HG02798 (cell line): ENCODE results near the gene SCN9A.
"Not testable (repeated sequence)": the region's sequence is repeated elsewhere in the genome, so short reads cannot be mapped to it uniquely, and the experiment has no call there.

Experiments
- ATAC-seq: cut with Tn5 transposase; IDR thresholded peaks from one replicate; pipeline ENCODE4 v1.9.1; 2021; ENCODE audit warnings: mild to moderate bottlenecking; ENCODE audit not compliant: unreplicated experiment, poor library complexity

Gene SCN9A

DNA sequence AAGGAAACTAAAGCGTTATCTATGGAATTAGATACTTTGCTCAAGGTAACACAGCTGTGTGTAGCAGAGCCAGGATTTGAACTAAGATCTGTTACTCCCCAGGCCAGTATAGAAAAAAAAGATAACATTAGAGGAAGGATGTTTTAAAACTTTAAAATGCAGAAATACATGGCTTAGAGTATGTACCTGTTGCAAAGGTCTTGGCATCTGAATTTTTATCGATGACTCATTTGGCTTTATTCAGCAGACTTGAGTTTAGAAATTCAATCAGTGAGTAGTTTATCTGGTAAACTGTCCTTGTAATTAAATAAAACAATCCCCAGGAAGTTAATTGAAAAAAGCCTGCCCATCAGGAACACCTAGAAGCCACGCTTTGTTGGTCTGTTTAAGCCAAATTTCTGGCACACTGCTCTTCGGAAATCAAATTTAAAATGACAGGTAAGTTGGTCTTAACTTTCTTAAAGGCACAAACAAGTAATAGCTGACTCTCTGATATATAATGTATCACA, 36.9 kb downstream of the SCN9A start:
- no peak for ATAC-seq

DNA sequence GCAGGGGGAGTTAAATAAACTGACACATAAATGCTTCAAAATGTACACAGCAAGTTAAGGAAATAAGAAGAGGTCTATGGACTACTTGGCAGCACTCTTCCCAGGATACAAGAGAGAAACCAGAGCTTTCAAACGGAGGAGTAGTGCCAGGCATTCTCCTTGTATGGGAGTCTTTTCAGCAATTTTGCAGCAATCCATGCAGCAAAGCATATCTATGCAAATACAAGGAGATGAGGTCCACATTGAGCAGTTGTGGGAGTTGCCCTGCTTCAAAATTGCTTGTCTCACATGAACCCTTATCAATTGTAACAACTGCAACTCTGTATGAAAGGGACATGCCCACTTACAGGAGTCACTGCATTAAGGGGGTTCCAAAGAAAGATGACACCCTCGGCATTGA, 37.8 kb downstream of the SCN9A start:
- ATAC-seq, result no peak

DNA sequence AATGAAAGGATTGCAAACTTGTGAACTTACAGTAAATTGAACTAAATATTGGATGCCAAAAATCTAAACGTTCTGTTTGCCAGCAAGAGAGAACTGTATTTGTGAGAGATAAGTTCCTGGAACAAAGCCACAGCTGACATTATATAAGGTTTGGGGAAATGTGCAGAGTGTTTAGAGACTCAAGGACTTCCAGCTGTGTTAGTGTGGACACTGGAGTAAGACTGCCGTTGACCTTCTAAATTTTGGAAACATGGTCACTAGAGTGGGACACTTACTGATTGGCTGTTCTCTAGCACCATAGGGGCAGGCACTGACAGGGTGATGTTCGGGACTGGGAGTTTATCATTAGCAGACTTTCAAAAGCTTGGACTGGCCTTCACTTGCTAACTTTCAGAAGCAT, 40.5 kb downstream of the SCN9A start:
- no peak for ATAC-seq

DNA sequence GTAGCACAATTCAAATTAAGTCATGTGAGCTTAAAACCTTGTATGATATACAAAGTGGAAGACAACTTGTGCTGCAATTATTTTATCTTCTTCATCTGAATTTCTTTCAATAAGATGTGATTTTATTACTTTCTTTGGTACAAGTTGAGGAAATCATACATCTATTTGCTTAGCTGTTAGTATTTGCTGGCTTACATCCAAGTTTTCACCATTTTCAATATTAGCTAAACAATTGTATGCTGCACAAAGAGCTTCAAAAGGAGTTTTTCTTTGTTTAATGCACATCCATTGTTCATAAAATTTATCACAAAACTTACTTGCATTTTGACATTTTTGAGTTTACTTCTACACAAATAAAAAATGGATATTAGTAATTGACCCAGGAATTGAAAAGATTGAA, 40.9 kb downstream of the SCN9A start:
- no peak for ATAC-seq

DNA sequence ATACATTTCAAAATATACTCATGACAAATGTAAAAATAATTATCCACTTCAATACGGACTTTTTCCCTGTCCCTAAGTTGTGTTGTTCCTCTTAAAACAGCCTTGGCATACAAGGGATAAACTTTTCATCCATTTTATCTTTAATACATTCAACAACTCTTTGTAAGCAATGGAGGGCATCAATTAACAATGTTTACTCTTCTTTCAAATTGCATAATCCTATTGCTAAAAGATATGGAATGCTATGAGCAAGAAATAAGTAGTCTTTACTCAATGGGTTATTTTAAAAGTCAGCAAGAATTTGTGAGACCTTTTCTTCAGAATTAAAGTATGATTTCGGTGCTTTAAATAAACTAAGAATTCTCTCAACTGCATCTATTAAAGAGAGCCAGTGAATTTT, 41.9 kb downstream of the SCN9A start:
- ATAC-seq, result no peak

DNA sequence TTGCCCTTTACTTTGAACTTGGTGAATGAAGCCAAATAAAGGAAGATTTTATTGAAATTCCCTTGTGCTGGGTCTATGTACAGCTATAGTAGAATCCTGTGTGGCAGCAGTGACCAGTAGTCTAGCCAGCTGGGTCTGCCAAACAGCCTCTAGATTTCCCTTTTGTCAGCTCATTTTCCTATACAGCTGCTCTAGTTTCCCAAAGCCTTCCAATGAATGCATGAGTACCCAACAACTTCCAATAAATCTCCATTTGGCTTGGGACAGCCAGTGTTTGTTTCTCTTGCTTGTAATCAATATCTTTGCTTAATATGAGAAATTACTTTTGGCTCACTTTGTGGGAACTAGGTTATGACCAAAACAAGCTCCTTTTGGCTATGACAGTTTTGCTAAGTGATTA, 43.6 kb downstream of the SCN9A start:
- ATAC-seq, result no peak

DNA sequence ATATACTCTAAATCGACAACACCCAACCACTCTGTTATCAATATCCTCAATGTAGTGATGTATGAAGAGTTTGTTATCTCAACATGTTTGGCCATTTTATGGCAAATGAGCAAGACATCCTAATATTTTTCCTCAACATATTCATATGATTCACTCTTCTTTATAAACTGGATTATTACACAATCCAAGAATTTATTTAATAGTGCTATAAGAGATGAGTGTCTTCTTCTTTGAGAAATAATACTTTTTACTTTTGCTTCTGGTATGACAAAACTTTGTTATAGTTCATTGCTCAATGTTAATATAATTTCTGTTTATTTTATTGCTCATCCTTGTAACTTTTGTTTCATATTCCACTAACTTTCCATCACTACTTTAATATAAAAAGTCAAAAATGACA, 44.3 kb downstream of the SCN9A start:
- ATAC-seq, result no peak

DNA sequence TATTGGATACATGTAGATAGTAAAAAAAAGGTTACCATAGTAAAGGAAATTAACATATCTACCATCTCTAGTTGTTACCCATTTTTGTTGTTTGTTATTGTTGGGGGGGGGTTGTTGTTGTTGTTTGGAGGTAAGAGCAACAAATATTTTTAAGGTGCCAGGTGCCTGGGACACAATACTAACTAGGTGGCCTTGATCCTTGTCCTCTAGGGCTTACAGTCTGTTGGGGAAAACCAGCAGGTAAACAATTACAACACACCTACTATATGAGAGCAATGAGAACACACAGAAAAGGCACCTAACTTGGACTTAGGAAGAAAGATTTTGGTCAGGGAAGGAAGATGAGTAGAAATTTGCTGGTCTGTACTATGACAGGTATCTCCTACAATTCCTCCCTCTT, 46.3 kb downstream of the SCN9A start:
- no peak for ATAC-seq

DNA sequence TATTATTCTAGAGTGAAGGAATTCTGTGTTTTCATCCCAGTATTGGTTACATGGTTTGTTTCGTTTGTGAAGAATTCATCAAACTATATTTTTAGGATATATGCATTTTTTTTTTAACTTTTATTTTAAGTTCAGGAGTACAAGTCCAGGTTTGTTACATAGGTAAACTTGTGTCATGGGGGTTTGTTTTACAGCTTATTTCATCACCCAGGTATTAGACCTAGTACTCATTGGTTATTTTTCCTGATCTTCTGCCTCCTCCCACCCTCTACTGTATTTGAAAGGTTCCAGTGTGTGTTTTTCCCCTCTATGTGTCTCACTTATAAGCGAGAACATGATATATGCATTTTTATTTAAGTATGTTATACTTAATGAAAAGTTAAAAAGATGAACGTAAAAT, 47.6 kb downstream of the SCN9A start:
- ATAC-seq, result no peak

DNA sequence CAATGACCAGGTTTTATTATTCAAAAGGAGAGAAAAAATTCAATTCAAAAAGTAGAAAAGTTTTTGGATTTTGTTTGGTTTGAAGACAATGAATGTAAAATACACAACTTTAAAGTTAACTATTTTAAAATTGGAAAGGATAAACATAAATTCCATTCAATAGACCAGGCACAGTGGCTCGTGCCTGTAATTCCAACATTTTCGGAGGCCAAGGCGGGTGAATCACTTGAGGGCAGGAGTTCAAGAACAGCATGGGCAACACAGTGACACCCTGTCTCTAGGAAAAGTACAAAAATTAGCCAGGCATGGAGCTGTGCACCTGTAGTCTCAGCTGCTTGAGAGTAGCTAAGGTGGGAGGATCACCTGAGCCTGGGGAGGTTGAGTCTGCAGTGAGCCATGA, 54.7 kb downstream of the SCN9A start:
- no peak for ATAC-seq

DNA sequence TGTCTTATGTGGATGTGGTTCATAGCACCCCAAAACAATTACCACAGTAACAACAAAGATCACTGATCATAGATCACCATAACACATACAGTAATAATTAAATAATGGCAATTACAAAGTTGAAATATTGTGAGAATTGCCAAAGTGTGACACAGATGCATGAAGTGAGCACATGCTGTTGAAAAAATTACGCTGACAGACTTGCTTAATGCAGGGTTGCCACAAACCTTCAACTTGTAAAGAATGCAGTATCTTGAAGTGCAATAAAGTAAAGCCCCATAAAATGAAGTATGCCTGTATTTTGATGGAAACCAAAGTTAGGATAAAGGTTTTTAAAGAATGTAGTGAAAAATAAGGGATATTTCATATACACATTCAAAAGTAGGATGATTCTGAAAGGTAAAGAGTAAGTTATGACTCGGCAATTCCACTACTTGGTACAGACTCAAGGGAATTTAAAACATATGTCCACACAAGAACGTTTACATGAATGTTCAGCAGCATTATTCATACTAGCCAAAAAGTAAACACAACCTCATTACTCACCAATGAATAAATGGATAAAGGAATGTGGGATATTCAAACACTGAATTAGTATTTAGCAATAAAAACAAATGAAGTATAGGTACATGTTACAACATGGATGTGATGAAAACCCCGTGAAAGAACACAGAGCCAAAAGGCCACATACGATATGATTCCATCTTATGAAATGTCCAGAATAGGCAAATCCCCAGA, 61.6 kb downstream of the SCN9A start:
- no peak for ATAC-seq

DNA sequence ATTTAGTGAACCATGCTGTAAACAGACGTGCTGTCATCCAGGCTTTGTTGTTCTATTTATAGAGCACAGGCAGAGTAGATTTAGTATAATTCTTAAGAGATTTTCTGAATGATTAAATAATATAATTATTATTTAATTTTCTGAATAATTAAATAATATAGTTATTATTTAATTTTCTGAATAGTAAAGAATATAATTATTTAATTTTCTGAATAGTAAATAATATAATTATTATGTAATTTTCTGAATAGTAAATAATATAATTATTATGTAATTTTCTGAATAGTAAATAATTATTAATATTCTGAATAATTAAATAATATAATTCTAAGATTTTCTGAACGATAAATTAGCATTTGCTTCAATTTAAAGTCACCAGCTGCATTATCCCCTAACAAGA, 62.9 kb downstream of the SCN9A start:
- ATAC-seq, result not testable (repeated sequence)

DNA sequence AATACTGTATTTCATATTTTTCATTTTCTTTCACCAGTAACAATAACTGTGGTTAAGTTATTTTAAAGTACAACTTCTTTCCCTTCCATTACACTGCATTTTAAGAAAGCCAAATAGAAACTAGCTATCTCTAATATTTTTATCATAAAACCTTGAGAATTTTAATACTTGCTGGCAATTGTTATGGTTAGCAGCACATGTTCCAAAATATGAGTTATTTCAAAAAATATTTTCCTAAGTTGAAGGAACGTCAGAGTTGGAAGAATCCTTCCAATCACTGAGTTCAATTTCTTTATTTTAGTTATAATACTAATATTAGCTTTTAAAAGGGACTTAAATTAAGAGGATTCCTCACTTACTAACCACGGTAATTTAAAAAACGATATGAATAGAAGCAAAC, 68.4 kb downstream of the SCN9A start:
- no peak for ATAC-seq

DNA sequence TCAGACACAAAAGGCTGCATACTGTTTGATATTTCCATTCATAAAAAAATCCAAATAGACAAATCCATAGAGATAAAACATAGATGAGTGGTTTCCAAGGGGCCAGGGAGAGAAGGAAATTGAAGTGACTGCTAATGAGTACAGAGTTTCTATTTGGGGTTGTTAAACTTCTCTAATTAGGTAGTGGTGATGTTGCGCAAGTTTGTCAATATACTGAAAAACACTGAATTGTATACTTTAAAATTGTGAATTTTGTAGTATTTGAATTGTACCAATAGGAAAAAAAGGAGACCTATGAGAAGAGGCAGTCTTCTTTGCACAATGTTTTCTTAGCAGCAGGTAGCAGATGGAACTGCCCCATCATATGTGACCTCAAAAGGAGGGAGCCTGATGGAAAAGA, 71.1 kb downstream of the SCN9A start:
- no peak for ATAC-seq

DNA sequence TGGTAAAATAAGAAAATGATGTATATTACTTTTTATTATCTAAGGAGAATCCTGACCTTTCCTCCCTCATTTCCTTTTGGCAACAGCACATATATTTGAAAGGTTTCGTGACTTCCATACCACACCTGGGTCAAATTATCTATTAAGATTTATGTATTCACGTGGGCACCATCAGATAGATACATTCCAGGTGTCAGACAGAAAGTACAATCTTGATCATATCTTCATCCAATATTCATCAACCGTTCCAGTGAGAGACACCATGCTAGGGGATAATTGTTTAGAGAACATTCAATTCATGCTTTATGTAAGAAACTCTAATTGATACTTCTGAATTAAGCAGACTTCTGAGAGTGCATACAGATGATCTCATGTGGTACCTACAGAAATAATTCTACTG, 73.7 kb downstream of the SCN9A start:
- ATAC-seq, result no peak

DNA sequence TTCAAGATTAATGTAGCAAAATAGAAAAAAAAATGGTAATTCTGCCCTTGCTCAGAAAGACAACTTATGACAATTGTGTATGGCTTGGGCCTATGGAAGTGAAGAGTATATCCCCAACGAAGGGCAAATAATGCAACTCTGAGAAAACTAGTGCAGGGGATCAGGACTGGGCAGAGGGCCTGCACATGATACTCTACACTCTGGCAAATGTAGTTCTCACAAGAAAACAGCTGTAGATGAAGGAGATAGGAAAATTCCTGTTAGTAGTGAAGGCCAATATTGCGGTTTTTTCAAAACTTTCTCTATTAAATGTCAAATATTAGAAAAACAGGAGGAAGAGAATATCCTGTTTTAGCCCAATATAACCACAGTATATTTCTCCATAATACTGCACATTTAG, 77.8 kb downstream of the SCN9A start:
- ATAC-seq, result no peak

DNA sequence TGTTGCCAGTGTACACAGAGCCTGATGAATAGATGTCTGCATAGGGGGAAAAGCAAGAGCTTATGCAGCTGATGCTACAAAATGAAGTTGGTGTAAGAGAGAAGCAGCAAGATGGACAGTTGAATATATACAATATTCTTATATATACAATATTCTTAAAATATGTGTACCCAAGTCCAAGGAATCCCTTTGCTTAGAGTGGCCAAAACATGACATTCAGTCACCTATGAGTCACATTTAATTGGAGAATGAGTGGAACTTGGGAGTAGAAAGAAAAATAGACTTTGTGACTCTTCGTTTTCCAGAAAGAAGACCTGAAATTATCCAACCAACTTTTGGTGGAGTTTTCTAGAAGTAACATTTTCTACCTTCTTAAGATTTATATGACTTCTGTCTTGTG, 81.8 kb downstream of the SCN9A start:
- no peak for ATAC-seq

DNA sequence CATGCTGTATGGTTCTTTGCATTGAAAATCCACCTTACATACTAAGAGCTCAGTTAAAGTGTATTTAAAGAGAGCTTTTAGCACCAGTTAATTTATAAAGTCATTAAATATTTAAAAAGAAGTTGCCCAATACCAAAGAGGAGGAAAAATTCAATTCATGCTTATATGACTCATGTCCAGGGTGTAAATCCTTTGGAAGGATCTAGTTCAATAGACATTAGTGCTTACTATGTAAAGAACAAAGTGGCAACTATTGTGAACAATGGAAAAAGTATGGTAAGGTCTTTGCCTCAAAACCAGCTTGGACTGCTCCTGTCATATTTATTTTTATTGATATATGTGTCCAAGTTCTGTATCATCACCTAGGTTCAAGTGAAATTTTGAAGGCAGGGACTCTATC, 90.5 kb downstream of the SCN9A start:
- ATAC-seq, result no peak

DNA sequence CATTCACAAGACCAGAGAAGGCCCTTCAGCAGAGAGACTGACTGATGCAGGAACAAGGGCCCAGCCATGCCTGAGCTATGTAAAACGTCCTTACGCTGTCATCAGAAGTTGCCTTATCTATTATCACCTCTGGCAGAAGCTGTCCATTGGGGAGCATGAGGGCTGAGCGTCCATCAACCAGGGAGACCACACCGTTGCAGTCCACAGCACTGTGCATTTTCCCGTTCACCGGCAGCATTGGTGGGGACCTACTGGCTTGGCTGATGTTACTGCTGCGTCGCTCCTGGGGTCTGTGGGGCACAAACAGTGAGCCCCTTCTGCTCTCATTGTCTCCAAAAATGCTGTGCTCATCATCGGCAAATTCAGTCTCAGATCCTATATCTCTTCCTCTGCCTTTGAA, 91.4 kb downstream of the SCN9A start:
- no peak for ATAC-seq

DNA sequence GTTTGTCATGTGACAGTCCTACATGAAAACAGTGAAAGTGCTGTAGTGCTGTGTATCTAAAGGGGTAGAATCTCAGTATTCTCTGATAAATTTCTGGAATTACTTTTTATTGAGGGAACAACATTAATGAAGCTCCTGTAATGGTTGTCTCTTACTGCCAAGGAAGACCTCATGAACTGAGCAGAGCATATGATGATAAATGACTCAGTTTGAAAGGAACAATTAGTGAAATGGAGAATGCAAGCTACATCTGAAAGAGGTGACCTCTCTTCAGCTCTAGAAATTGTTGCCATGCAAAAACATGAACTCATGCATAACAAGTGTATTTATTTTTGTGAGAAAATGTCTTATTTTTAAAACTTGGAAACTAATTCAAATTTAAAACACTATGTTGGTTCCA, 93.6 kb downstream of the SCN9A start:
- ATAC-seq, result no peak

DNA sequence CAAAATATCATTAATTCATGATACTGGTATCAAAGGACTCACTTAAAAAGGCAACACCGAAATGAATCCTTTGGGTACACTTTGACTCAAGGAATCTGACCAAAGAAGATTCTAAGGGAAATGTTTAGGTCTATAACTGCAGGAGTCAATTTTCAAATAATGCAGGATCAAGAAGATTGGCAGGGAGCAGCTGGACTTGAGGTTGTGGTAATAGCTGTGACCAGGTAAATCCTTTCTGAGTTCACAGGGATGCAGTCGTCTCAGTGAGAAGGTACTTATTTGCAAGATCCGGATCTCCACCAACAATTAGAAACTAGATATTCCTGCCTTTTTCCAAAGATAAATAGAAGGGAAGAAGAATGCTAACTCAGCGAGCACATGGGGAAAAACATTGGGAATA, 96.9 kb downstream of the SCN9A start:
- ATAC-seq, result no peak

DNA sequence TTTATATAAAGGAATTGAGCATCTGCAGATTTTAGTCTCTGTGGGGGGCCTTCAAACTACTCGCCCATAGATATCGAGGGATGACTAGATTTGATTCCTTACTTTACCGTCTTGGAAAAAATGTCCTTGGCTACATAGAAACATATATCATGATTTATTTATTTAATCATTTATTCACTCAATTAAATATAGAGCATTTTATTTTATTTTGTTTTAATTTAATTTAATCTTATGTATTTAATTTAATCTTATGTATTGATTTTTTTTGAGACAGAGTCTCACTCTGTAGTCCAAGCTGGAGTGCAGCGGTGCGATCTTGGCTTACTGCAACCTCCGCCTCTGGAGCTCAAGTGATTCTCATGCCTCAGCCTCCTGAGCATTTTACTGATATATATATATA, 105.4 kb downstream of the SCN9A start:
- no peak for ATAC-seq

DNA sequence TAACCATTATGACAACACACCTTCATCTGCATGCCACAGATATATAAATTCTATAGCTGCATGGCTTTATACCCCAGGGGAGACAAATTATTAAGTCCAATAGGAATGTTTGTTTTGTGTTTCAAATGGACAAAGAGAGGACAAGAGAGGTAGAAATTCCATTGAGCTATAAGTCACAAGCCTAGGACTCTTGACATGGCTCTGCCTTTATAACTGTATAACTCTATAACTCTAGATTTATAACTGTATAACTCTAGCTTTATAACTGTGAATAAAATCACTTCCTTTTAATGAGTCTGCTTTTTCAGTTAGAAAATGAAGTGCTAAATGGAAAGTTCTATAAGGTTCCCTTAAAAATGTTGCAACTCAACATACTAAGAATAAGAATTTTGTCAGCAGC, 106.4 kb downstream of the SCN9A start:
- ATAC-seq, result no peak
